ENCODE results near the gene PIK3R1.

PIK3R1 gene

DNA sequence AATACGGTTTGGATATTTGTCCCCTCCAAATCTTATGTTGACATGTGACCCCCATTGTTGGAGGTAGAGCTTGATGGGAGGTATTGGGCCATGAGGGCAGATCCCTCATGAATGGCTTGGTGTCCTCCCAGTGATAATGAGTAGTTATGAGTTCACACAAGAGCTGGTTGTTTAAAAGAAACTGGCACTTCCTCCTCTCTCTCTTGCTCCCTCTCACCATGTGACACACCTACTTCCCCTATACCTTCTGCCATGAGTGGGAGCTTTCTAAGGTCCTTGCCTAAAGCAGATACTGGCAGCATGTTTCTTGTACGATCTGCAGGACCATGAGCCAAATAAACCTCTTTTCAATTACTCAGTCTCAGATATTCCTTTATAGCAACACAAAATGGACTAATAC, 132.0 kb downstream of the PIK3R1 start:
- Histone ChIP-seq H3F3A (ENCODE audit: control insufficient read depth, insufficient read depth) (no peaks in the 10 kb centered on the region), H3K27ac (ENCODE audit: low read depth, low read length) (no peak overlapping the region), H3K4me3 (ENCODE audit: low read length) (no peak overlapping the region), H3K9me2 (replicated peaks; ENCODE audit: control insufficient read depth, low read length) (no peaks in the 10 kb centered on the region; the same call in 1 of the 2 replicates), H3K27me3 (ENCODE audit: control insufficient read depth, low read length) (no peaks in the 10 kb centered on the region), H3K9me3 (ENCODE audit: control insufficient read depth, insufficient read depth, low read length) (no peaks in the 10 kb centered on the region), H3K4me2 (ENCODE audit: low read length) (no peak overlapping the region), H3K79me2 (ENCODE audit: control insufficient read depth, low read length) (no peaks in the 10 kb centered on the region), H3K36me3 (ENCODE audit: control insufficient read depth, low read length) (no peaks in the 10 kb centered on the region), H3K4me1 (ENCODE audit: control insufficient read depth, low read length) (no peaks in the 10 kb centered on the region), H4K20me1 (ENCODE audit: control insufficient read depth, insufficient read depth, low read depth, low read length) (no peaks in the 10 kb centered on the region)
- no peak for TF ChIP-seq EZH2phosphoT487 (IDR thresholded peaks at IDR 0.05; ENCODE audit: borderline replicate concordance, low read length)
- TF ChIP-seq, protein P1, sequence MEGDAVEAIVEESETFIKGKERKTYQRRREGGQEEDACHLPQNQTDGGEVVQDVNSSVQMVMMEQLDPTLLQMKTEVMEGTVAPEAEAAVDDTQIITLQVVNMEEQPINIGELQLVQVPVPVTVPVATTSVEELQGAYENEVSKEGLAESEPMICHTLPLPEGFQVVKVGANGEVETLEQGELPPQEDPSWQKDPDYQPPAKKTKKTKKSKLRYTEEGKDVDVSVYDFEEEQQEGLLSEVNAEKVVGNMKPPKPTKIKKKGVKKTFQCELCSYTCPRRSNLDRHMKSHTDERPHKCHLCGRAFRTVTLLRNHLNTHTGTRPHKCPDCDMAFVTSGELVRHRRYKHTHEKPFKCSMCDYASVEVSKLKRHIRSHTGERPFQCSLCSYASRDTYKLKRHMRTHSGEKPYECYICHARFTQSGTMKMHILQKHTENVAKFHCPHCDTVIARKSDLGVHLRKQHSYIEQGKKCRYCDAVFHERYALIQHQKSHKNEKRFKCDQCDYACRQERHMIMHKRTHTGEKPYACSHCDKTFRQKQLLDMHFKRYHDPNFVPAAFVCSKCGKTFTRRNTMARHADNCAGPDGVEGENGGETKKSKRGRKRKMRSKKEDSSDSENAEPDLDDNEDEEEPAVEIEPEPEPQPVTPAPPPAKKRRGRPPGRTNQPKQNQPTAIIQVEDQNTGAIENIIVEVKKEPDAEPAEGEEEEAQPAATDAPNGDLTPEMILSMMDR (IDR thresholded peaks at IDR 0.05; ENCODE audit: low read depth, low read length, poor library complexity, severe bottlenecking): no peak

- TF ChIP-seq EZH2phosphoT487 (IDR thresholded peaks at IDR 0.05; ENCODE audit: borderline replicate concordance, low read length): no peak
- TF ChIP-seq, protein P1 (IDR thresholded peaks at IDR 0.05; ENCODE audit: low read depth, low read length, poor library complexity, severe bottlenecking): no peak
- Histone ChIP-seq H3K9me2 (replicated peaks; ENCODE audit: control insufficient read depth, low read length) (no peaks in the 10 kb centered on the region; the same call in 1 of the 2 replicates), H3F3A (ENCODE audit: control insufficient read depth, insufficient read depth) (no peaks in the 10 kb centered on the region)
Observed at GRCh38 chr5:68348447-68349222, 133.1 kb downstream of the PIK3R1 start.

GRCh38 chr5:68350176-68350575, 134.6 kb downstream of the PIK3R1 start:
- no peaks in the 10 kb centered on the region for H3K9me3 ChIP-seq (ENCODE audit: control insufficient read depth, insufficient read depth, low read length)
- H3K4me2 ChIP-seq (ENCODE audit: low read length): no peak overlapping the region
- H3K27me3 ChIP-seq (ENCODE audit: control insufficient read depth, low read length): no peaks in the 10 kb centered on the region
- H3K4me1 ChIP-seq (ENCODE audit: control insufficient read depth, low read length): no peaks in the 10 kb centered on the region
- H3K27ac ChIP-seq (ENCODE audit: low read depth, low read length): no peak overlapping the region
- no peak overlapping the region for H3K4me3 ChIP-seq (ENCODE audit: low read length)
- H3K36me3 ChIP-seq (ENCODE audit: control insufficient read depth, low read length): no peaks in the 10 kb centered on the region
- H4K20me1 ChIP-seq (ENCODE audit: control insufficient read depth, insufficient read depth, low read depth, low read length): no peaks in the 10 kb centered on the region
- H3K9me2 ChIP-seq (replicated peaks; ENCODE audit: control insufficient read depth, low read length): no peaks in the 10 kb centered on the region
- H3K79me2 ChIP-seq (ENCODE audit: control insufficient read depth, low read length): no peaks in the 10 kb centered on the region
- TF ChIP-seq, protein P1 (IDR thresholded peaks at IDR 0.05; ENCODE audit: low read depth, low read length, poor library complexity, severe bottlenecking): no peak
- TF ChIP-seq EZH2phosphoT487 (IDR thresholded peaks at IDR 0.05; ENCODE audit: borderline replicate concordance, low read length): no peak
- no peaks in the 10 kb centered on the region for H3F3A ChIP-seq (ENCODE audit: control insufficient read depth, insufficient read depth)

More at GRCh38 chr5:68348447-68349222, 133.1 kb downstream of the PIK3R1 start:
- Histone ChIP-seq H3K79me2 (ENCODE audit: control insufficient read depth, low read length) (no peaks in the 10 kb centered on the region), H3K9me3 (ENCODE audit: control insufficient read depth, insufficient read depth, low read length) (no peaks in the 10 kb centered on the region), H3K4me2 (ENCODE audit: low read length) (no peak overlapping the region), H3K27ac (ENCODE audit: low read depth, low read length) (no peak overlapping the region), H3K4me1 (ENCODE audit: control insufficient read depth, low read length) (no peaks in the 10 kb centered on the region), H4K20me1 (ENCODE audit: control insufficient read depth, insufficient read depth, low read depth, low read length) (no peaks in the 10 kb centered on the region), H3K27me3 (ENCODE audit: control insufficient read depth, low read length) (no peaks in the 10 kb centered on the region), H3K4me3 (ENCODE audit: low read length) (no peak overlapping the region), H3K36me3 (ENCODE audit: control insufficient read depth, low read length) (no peaks in the 10 kb centered on the region)
